Activated naive CD4-positive, alpha-beta T cell treated with anti-CD3 and anti-CD28 coated beads for 36 hours (primary cell): Measurements from ENCODE around the gene PLEKHO1. TPM values are rescaled to one million over a fixed set of nuclear protein-coding genes. Genes with fewer than 3 reads are reported as not detected.

Experiments used
- total RNA-seq, 2 experiments: library from RNA; stranded (reverse); gene quantifications; one replicate each; pipeline ENCODE4 v1.2.3, GENCODE V29; 2021

The PLEKHO1 gene
- total RNA-seq, 2 experiments from 2014 or later, result 4.4 to 4.7 TPM

Other genes starting within 250 kb of the PLEKHO1 start
- 1 to 10 TPM; 8.2 to 8.6 TPM for gene SV2A, start 232.1 kb upstream of the PLEKHO1 start, total RNA-seq
- 10 to 100 TPM; 47.3 to 48.5 TPM for gene SF3B4, start 222.1 kb upstream of the PLEKHO1 start, total RNA-seq
- under 1 TPM; 0.69 to 0.72 TPM for gene MTMR11, start 213.0 kb upstream of the PLEKHO1 start, total RNA-seq
- gene OTUD7B, start 139.2 kb upstream of the PLEKHO1 start, total RNA-seq, result 10 to 100 TPM; 10.9 to 11.0 TPM
- gene VPS45, start 82.1 kb upstream of the PLEKHO1 start, total RNA-seq, result 10 to 100 TPM; 21.2 to 23.6 TPM
- 100 to 1,000 TPM; 201 to 202 TPM for gene ANP32E, start 86.2 kb downstream of the PLEKHO1 start, total RNA-seq
- not detected for gene CA14, start 107.9 kb downstream of the PLEKHO1 start, total RNA-seq
- gene APH1A, start 119.1 kb downstream of the PLEKHO1 start, total RNA-seq, result 10 to 100 TPM; 71.2 to 75.7 TPM
- under 1 TPM; 0.41 to 0.86 TPM for gene C1orf54, start 122.9 kb downstream of the PLEKHO1 start, total RNA-seq
- gene CIART, start 132.6 kb downstream of the PLEKHO1 start, total RNA-seq, result 1 to 10 TPM in 1 of 2 experiments, under 1 TPM in 1; 0.84 to 1.0 TPM
- 10 to 100 TPM; 80.3 to 83.8 TPM for gene MRPS21, start 143.9 kb downstream of the PLEKHO1 start, total RNA-seq
- gene PRPF3, start 171.6 kb downstream of the PLEKHO1 start, total RNA-seq, result 10 to 100 TPM; 49.1 to 52.5 TPM
- gene RPRD2, start 214.2 kb downstream of the PLEKHO1 start, total RNA-seq, result 10 to 100 TPM; 20.9 to 22.9 TPM